ENCODE data around the gene HOXB7. TPM values are rescaled to one million over a fixed set of nuclear protein-coding genes. Genes with fewer than 3 reads are reported as not detected.

Gene HOXB7
- total and polyA plus RNA-seq, 7 donors: 0.85 to 3.0 (median 1.6) TPM

DNA sequence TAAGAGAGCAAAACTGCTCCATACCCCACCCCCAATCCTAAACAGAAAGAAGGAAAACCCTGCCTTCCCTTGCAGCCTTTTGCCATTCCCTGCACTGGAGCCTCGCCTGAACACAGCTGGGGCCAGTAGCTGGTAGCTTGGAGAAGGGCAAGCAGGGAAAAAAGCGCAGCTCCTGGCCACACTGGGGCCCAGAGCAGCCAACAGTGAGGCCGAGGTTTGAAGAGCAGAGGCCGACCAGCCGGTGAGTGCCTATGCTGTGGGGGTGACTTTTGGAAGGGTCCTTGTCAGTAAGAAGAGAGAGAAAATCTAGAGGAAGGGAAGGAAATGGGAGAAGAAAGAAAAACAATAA lies 18.6 kb upstream of the HOXB7 start:
- Histone ChIP-seq H3K36me3 (ENCODE audit: insufficient read depth in 1 of 2, low read depth in 1 of 2) (no peaks in the 10 kb centered on the region), H3K27me3 (ENCODE audit: insufficient read depth in 3 of 3, low read length in 2 of 3) (peaks cover 3 to 99% (median 65%) of the 10 kb centered on the region in 3 donors), H3K9me3 (no peaks in the 10 kb centered on the region), H3K4me3 (no peak overlapping the region), H3K27ac (no peak overlapping the region), H3K4me1 (peaks cover 20% of the 10 kb centered on the region)
- 33 to 37% (median 37%) methylated on average over 5 of the region's 5 CpGs for WGBS, 3 donors
- ATAC-seq (no peak), DNase-seq (no peak)
- intact Hi-C loops (cut with DNase I): no loop called here
- TF ChIP-seq, protein P1, sequence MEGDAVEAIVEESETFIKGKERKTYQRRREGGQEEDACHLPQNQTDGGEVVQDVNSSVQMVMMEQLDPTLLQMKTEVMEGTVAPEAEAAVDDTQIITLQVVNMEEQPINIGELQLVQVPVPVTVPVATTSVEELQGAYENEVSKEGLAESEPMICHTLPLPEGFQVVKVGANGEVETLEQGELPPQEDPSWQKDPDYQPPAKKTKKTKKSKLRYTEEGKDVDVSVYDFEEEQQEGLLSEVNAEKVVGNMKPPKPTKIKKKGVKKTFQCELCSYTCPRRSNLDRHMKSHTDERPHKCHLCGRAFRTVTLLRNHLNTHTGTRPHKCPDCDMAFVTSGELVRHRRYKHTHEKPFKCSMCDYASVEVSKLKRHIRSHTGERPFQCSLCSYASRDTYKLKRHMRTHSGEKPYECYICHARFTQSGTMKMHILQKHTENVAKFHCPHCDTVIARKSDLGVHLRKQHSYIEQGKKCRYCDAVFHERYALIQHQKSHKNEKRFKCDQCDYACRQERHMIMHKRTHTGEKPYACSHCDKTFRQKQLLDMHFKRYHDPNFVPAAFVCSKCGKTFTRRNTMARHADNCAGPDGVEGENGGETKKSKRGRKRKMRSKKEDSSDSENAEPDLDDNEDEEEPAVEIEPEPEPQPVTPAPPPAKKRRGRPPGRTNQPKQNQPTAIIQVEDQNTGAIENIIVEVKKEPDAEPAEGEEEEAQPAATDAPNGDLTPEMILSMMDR (IDR thresholded peaks at IDR 0.05): no peak

DNA sequence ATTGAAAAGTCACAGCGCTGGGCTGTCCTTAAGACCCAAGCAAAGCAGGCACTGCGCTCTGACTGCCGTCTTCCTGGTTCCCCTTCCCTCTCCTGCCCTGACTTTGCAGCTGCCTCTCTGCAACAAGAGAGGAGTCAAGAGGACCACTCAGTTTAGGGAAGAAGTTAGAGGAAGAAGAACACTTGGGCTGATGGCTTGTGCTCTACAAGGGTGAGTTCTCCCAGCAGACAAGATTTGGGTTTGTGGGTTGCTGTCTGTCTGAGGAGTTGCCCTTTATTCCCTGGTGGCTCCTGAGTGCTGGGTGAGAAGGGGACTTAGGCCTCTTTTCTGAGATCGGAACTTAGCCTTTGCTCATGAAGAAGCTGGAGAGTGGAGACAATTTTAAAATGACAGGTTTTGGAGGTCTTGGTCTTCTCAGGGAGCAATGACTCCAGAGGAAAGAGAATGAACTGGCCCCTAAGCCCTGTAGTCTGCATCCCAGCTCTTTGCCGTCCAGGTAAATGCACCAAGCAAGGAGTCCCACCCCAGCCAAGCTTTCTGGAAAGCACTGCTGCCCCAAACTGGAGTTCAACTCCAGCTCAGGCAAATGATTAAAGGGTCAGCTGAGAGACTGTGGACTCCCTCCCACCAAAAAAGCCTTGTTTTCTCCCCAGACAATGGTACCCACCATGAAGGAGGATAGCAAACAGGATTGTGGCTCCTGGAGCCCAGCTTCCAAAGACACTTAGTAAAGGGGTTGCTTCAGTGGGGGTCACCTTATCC lies 18.0 kb upstream of the HOXB7 start:
- H3K27me3 ChIP-seq (ENCODE audit: insufficient read depth in 3 of 3, low read length in 2 of 3): peaks cover 3 to 99% (median 62%) of the 10 kb centered on the region in 3 donors
- intact Hi-C loops (cut with DNase I): no loop called here

DNA sequence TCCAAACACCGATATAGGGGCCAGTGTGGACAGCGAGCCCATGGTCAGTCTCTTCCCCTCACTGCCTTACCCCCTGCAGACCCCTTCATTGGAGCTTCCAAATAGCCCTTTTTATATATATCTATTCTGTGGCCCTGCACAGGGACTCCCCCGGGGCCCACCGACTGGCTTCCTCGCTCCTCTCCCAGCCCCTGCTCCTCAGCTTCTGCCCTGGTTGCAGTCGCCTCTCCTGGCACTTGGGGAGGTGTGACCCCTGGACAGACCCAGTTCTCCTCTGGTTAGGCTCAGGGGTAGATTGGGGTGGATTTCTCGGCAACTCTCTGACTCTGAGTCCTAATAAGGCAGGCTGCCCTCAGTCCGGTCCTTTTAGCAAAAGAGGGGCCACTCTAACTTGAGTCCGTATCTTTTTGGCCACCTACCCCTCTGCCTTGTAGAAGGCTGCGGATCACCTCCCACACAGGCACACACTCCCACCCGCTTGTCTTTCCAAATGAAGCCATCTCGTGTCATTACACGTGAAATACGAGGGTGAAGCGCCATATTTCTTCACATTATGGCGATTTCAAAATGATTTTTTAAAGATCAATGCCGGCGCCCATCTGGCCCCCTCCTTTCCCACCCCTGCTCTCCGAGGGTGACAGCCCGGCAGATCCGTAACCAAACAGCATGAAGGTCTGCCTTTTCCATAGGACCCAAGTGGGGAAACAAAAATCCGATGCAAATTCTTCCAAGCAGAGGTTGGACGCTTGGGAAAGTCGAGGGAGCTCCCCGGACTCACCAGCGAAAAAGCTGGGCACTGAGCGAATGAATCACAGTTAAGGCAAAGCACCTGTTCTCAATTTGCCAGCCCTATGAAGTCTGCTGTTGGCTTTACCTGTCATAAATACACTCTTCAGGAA lies 17.1 kb upstream of the HOXB7 start:
- H3K27me3 ChIP-seq (ENCODE audit: insufficient read depth in 3 of 3, low read length in 2 of 3): peaks cover 0 to 99% (median 62%) of the 10 kb centered on the region in 3 donors
- TF ChIP-seq, protein P1 (IDR thresholded peaks at IDR 0.05): no peak
- no peak overlapping the region for H3K4me3 ChIP-seq
- H3K4me1 ChIP-seq: peaks cover 20% of the 10 kb centered on the region
- WGBS, 3 donors: 20 to 24% (median 22%) methylated on average over 27 of the region's 27 CpGs
- ATAC-seq: no peak
- no peaks in the 10 kb centered on the region for H3K36me3 ChIP-seq (ENCODE audit: insufficient read depth in 1 of 2, low read depth in 1 of 2)
- no peaks in the 10 kb centered on the region for H3K9me3 ChIP-seq
- no peak for DNase-seq
- H3K27ac ChIP-seq: no peak overlapping the region
- intact Hi-C loops (cut with DNase I): no loop called here

More for the DNA sequence above, 18.0 kb upstream of the HOXB7 start:
- no peak for ATAC-seq
- no peak for DNase-seq
- TF ChIP-seq, protein P1 (IDR thresholded peaks at IDR 0.05): no peak
- Histone ChIP-seq H3K27ac (no peak overlapping the region), H3K9me3 (no peaks in the 10 kb centered on the region), H3K4me3 (no peak overlapping the region), H3K36me3 (ENCODE audit: insufficient read depth in 1 of 2, low read depth in 1 of 2) (no peaks in the 10 kb centered on the region), H3K4me1 (peaks cover 20% of the 10 kb centered on the region)
- WGBS, 3 donors: 27 to 37% (median 34%) methylated on average over 5 of the region's 5 CpGs

DNA sequence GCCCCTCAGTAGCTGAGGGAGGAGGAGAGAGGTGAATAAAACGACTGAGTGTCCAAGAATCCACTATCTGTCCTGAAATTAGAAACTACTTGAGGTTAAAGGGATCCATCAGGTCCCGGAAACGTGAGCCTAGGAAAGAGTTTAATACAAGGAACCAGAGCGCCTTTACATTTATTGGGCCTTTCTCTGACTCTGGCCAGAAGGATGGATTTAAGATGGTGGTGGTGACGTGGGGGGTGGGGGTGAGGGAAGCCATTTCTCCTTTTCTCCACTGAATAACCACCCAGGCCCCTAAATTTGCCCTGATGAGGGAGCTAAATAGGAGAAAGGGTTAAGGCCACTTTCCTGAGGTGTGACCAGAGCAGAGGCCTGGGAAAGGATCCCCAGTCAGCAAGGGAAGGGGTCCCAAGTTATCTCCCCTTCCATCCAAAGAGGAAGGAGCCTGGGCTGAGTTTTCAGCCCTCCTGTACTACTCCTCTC lies 16.3 kb upstream of the HOXB7 start:
- Histone ChIP-seq H3K27ac (no peak overlapping the region), H3K4me3 (no peak overlapping the region), H3K9me3 (no peaks in the 10 kb centered on the region), H3K4me1 (peaks cover 20% of the 10 kb centered on the region), H3K36me3 (ENCODE audit: insufficient read depth in 1 of 2, low read depth in 1 of 2) (no peaks in the 10 kb centered on the region), H3K27me3 (ENCODE audit: insufficient read depth in 3 of 3, low read length in 2 of 3) (peaks cover 0 to 99% (median 61%) of the 10 kb centered on the region in 3 donors)
- no peak for DNase-seq
- TF ChIP-seq, protein P1 (IDR thresholded peaks at IDR 0.05): no peak
- WGBS, 3 donors: 28 to 31% (median 28%) methylated on average over 5 of the region's 5 CpGs
- intact Hi-C loops (cut with DNase I): no loop called here
- no peak for ATAC-seq

Measured in psoas muscle (tissue), 8 donors.